LHCN-M2 (cell line): ENCODE measurements around the gene STK38L. TPM values are rescaled to one million over a fixed set of nuclear protein-coding genes. Genes with fewer than 3 reads are reported as not detected.
A peak's percentile ranks its signal among the peaks of the same experiment; 100 is the strongest.

ENCODE experiments used
- DNase-seq: peaks from one replicate; pipeline ENCODE4 v3.0.0-alpha.2; 2012; ENCODE audit warnings: low read depth
- polyA plus RNA-seq: library from polyadenylated mRNA; unstranded; fragments of >200 nt; gene quantifications from one replicate; pipeline ENCODE4 v1.2.1, GENCODE V29; 2012; ENCODE audit warnings: missing spikeins
- total RNA-seq: library from RNA; depleted of rRNA; stranded (reverse); fragments of >200 nt; gene quantifications from 2 replicates; pipeline ENCODE4 v1.2.3, GENCODE V29; 2014; rRNA removed

STK38L gene
- total RNA-seq, result 9.1 and 14.2 TPM in 2 replicates
- 4.8 TPM for polyA plus RNA-seq

DNA sequence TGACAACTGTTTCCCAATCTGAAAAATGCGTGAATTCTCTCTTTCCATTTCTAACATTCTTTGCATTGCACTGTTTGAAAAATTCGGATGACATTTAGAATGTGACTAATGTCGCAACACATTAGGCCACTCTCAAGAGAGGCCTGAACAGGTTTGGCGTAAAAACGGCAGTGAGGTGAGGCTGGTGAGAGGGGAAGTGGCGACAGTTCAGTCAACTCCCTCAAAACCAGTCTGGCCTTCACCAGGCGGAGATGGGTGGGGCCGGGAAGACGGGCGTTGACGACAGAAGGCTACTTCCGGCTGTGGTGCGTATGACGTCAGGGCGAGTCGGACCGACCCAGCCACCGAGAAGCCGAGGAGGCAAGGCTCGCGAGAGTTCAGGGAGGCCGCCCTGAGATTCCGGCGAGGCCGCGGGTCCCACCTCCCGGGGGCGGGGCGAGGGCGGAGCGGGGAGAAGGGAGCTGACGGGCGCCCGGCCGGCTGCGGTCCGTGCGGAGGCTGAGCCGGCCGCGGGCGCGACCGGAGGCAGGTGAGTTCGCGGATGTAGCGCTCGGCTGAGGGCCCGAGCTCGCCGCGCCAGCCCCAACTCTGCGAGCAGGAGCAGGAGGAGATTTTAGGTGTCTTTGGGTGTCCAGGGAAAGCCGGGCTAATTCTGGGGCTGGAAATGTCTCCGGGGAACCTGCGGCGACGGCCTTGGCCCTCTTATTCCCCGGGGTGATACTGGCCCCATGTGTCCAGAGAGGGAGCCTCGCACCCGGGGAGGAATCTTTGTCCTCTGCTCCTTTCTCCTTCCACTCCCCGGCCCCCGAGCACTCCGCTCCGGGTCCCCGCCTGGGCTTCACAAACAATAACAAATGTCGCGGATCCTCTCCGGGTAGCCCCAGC, at the start of gene STK38L:
TSS of gene STK38L (plus strand) at position 483 of the 885 bp plus-strand sequence. CDS start 53,435 bp downstream, outside the sequence.
- peak; percentile 92 for DNase-seq

DNA sequence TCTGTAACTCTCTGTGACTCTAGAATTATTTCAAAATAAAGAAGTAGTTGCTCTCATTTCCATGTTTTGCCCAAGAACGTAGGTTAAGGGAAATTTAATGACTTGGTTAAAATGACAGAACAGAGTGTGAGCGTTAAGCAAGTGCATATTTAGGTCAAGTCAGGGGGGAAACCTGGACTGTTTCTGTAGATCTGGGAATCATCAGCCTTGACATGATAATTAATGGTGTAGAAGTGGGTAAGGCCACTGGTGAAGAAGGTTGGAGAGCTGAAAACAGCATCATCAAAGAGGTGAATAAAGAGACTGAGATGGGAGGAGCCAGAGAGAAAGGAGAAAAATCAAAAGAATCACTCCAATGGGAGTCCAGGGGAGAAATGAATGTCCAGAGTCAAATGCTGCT, 49.4 kb upstream of the STK38L start:
- DNase-seq, result no peak

DNA sequence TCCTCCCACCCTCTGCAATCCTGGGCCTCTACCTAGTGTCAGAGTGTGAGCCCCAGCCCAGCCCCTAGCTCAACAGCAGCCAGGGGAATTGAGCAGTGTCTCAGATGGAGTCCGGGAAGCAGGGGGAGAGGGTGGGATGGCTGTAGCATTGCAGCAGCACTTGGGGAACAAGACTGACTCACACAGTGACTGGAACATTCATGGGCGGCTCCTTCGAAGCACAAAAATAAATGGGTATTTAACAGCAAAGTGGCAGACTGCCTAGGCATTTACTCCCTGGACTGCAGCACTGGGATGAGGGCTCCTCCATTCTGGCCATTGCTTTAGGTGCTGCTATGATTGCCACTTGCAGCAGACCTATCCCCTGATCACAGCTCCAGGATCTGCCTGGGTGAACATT, 46.0 kb upstream of the STK38L start:
- DNase-seq, result peak; percentile 69

DNA sequence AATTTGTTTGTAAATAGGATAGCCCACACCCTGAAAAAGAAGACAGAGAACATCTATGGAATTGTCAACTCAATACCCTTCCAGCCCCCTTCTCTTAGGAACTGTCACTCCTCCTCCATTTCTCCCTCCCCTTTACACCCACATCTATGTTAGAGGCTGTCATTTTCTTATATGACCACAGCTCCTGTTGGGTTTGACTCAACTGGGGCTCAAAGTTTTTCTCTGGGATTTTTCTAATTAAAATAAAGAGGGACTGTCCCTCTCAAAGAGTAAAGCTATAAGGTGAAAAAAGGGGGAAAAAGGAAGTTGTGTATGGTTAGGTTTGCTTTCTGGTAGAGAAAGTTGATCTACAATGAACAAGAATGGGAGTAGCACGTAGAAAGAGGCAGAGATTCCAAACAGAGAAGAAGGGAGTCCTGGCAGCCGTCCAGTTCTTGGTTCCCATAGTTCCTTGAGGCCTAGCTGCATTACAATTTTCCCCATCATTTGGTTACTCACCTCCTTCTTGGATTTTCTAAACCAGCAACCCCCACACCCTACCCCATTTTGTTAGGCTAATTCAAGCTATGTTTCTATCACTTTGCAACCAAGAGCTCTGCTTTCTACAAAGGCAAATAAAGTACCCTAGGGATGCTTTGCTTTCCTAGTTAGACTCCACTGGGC, 44.3 kb upstream of the STK38L start:
- no peak for DNase-seq

DNA sequence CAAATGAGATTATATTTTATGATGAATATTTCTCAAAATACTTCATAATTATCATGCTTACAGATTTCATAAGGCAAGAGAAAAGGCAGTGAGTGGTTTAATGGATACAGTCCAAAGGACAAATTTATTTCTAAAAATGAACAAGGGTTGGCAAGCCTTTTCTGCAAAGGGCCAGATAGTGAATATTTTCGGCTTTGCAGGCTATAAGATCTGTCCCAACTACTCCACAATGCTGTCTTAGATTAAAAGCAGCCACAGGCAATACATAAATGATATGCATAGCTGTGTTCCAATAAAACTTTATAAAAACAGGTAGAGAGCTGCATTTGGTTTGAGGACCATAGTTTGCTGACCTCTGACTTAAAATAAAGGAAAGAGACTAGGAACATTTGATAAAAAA, 42.9 kb upstream of the STK38L start:
- no peak for DNase-seq

DNA sequence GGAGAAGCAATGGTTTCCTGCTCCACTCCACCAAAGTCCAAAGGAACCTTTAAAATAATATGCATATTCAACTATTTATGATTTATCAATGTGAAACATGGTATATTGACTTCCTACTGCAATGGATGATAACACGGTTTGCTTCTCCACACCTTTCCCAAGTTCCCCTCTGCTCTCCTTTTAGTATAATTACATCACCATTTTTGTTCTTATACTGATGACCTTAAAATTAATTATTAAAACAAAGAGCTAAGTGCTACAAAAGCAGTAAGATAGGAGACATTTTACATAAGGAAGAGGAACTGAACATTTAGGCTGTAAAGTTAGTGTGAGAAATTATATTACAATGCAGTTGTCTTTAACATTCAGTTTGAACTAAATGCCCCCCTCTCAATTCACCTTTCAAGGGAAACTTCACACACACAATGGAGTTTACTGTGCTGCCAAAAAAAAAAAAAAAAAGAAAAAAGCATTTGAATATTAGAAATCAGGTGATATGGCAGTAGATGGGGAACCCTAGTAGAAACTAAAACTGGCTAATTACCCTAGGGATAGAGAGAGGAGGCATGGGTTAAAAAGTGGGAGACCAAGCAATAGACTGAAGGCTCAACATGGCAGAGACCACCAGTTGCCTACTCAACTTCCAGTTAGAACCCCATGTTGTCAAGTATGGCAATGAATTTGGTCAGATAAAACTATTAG, 37.1 kb upstream of the STK38L start:
- DNase-seq, result no peak

DNA sequence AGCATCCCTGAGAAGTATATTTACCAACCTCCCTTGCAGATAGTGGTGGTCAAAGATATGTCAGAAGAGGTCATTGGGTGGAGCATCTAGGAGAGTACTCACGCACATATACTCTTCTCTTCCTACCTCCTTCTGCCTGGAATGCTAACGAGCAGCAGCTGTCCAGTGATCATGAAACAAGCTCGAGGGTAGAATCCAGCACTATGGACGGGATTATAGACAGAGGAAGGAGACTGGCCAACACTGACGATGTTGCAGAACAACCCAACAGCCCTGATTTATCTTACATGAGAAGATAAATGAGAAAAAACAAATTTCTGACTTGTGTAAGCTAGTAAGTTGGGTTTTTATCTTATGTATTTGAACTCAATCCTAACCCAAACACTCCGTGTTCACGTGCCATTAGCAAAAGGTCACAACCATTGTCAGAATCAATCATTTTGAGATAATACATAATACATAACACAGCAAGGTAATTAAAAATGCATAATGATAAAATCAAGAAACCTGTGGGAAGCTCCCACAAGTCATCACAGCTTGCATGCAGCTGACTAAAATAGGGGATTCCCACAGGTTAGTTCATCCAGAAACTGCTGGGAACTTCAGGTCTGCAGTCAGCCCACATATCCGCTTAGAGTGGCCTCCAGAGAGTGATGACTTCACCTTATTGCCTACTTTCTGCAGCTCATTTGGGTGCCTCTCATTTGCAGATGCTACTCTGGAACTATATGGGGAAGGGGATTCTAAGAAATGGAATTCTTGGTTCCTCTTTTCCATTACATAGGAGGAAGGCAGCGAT, 36.3 kb upstream of the STK38L start:
- no peak for DNase-seq

DNA sequence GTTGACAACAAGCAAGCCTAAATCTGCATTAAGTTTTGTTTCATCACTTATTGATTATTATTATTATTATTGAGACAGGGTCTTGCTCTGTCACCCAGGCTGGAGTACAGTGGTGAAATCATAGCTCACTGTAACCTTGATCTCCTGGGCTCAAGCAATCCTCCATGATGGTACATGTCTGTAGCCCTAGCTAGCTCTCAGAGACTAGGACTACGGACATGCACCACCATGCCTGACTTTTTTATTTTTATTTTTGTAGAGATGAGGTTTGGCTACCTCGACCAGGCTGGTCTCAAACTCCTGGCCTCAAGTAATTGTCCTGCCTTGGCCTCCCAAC, 35.7 kb upstream of the STK38L start:
- no peak for DNase-seq

DNA sequence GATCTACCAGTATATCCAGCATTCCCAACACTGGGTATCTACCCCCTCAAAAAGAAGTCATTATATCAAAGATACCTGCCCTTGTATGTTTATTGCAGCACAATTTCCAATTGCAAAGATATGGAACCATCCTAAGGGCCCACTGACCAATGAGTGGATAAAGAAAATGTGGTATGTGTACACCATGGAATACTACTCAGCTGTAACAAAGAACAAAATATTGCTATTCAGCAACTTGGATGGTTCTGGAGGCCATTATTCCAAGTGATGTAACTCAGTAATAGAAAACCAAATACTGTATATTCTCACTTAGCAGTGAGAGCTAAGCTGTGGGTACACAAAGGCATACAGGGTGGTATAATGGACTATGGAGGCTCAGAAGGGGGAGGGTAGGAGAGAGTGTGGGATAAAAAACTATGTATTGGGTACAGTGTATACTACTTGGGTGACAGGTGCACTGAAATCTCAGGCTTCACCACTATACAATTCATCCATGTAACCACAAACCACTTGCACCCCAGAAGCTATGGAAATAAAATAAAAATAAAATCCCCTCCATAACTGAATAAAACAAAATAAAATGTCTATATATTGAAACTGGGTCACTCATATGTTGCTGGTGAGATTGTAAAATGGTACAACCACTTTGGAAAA, 34.7 kb upstream of the STK38L start:
- DNase-seq, result no peak

DNA sequence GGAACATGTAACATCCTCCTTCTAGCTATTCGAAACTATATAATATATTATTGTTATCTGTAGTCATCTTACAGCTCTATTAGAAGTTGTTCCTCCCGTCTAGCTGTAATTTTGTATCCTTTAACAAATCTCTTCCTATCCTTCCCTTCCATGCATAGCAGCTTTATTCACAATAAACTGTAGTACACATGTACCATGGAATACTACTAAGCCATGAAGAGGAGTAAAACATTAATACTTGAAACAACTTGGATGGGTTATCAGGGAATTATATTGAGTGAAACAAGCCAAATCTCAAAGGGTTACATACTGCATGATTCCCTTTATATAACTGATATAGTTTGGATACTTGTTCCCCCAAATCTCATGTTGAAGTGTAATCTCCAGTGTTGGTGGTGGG, 33.9 kb upstream of the STK38L start:
- no peak for DNase-seq

DNA sequence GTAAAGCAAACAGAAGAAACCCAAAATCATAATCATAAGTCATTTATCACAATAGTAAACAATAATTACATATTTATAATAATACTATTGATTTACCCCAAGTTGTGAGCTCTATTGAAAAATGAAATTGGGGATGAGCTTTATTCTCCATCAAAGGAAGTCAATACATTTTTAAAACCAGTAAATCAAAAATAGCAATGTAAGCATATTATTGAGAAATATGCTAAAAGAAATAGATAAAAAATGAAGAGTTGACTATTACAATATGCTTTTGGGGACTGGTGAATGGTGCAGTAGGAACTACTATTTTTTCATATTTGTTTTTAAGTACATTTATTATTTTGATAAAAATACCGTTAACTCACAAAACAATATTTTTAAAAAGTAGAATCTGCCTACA, 31.2 kb upstream of the STK38L start:
- DNase-seq, result no peak

DNA sequence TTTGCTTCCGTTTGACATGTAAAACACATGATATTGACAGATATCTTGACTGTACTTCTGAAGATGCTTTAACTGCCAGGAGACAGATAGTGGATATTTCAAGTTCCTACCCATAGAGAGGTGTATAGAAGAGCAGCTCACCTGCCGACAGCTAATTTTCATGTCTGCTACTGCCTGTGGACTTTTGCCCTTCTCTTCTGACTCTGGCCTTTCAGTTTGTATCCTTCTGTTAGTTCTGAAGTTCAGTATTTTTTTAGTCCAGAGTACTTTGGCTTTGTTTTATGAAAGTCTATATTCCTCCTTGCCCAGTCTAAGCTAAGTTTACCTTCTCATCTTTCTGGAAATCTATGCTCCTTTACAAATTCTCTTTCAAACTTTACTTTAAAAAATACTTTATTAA, 30.8 kb upstream of the STK38L start:
- no peak for DNase-seq

DNA sequence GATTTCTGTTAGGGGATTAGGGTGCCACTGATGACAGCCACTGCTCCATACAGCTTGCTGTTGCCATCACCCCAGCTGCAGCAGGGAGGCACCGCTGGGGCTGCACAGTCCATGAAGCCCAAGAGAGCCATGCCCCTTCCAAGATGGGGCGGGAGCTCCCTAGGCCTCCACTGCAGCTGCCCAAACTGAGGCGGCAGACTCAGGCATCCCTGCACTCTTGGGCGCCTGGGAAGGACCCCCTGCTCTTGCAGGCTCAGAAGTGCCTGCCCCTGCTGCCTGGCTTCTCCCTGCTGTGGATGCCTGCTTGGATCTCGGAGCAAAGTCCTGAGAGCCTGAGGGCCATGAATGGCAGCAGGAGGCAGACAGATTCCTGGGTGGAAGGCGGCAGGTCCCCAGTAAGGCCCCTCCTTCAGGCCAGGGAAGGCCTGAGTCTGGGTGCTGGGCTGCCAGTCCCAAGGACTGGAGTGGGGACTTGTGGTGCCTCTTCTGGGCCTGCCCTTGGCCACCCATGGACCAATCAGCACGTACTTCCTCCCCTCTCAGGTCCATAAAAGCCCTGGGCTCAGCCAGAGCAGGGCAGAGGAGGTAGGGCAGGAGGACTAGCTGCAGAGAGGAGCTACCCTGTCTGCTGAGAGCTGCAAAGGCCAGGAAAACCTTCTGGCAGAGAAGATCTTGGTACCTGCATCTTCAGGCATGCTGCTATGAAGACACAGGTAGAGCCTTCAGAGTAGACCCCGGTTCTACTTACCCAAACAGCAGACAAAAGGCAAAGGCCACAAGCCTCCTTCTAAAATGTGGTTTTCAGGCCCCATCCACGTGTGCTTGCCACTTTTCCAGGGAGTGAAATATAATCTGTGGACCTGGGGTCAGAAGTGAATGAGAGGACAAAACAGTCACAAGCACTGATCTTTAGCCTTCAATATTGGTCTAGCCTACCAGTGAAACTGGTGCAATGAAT, 30.0 kb upstream of the STK38L start:
- no peak for DNase-seq

DNA sequence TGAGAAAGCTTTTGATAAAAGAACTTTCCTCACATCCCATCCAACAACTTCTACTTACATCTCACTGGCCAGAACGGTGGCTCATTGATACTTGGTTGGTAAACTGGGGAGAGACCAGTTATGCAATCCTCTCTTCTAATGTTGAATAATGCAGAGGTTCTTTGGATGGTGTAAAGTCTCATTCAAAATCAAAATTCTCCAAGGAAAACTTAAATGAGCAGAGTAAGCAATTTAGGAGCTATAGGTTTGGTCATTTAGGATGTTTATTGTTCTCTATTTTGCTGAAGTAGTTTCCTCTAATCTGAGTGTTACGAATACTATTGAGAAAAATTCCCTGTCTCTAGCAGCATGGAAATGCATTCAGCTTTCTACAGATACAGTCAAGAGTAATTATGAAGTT, 26.5 kb upstream of the STK38L start:
- DNase-seq, result no peak

DNA sequence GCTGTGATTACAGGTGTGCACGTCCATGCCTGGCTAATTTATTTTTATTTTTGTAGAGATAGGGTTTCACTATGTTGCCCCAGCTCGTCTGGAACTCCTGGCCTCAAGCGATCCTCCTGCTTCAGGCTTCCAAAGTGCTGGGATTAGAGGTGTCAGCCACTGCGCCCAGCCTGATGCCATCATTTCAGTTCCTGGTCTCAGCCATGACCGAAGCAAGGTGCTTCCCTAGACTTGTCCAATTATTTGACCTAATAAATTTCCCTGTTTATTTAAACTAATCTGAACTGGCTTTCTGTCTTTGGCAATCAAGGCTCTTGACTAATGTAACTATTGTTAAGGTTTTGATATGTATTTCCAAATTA, 24.4 kb upstream of the STK38L start:
- DNase-seq, result no peak

DNA sequence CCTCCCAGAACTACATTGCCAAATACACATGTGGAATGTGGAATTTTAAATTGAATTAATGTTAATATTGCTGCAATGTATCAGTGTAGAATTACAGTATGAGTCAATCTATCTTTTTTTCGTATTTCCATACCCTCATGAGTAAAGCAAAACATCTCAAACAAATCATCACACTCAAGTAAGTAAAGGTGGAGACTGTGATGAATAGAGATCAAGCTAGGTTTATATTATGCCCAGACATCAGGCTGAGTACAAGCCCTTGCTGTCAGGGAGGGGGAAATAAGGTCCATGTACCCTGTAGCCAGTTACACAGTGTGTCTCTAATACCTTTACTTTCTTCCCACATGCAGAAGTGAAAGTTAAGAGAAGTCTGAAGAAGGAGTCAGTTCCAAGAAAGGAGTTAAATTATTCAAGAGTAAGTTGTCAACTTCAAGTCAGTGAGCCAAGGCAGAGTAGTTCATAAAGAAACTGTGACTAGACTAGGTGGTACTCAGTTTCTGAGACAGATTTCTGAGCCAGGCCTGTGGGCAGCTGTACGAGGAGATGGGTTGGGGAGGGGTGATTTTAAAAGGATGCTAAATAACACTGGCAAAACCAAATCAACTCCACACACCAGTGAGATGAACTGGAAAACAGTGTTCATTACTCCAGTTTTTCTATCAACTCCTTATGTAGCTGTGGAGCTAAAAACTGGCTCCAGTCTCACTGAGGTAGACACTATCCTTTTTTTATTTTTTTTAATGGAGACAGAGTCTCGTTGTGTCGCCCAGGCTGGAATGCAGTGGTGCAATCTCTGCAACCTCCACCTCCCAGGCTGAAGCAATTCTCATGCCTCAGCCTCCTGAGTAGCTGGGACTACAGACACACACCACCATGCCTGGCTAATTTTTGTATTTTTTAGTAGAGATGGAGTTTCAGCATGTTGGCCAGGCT, 23.8 kb upstream of the STK38L start:
- DNase-seq, result no peak

DNA sequence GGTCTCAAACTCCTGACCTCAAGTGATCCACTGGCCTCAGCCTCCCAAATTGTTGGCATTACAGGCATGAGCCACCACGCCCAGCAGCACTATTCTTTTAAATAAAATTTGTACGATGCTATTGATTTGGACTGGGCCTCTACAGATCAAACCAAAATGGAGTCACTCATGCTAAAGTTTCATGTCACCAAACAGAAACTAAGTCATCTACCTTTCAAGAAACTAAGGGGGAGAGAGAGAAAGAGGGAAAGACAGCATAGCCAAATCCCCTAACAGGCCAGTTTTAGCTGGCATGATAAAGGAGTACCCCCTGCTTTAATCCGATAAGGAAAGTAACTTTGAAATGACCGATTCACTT, 23.1 kb upstream of the STK38L start:
- DNase-seq, result no peak

DNA sequence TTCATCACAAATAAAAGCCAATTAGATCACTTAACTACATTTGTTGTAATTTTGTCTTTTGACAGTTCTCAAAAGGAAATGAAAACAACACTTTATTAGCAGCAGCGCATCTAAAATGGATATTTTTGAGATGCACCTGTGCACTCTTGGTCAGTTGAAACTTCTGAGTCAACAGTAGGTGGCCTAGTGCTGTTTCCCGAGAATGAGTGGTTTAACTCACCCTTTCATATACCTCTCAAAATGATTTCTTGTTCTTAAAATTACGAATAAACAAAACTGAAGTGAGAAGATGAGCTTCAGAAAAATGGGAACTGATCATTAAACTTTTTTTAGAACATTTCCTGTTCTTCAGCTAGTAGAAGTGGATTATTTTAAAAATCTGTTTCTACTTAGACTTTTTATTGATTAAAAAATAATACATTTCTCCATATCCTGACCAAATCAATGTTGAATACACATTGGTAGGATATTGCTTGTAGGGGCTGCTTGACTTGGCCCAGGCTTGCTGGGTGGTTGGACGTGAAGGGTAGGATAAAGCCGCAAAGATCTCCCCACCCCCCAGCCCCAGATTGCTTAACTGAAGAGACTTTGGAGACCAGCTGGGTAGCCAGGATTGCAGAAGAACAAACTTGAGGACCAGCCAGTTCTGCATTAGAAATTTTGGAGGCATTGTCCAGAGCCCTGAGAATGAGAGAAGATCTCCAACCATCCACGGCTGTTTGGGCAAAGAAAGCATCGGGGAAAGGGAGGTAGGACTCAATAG, 22.3 kb upstream of the STK38L start:
- no peak for DNase-seq
